Forelimb muscle (tissue), 1 donor: ENCODE data around the gene PDE4C. TPM values are rescaled to one million over a fixed set of nuclear protein-coding genes. Genes with fewer than 3 reads are reported as not detected.

ENCODE experiments used
- DNase-seq: peaks from one replicate; pipeline ENCODE4 v3.0.0-alpha.2; 2013; ENCODE audit warnings: low read depth
- polyA plus RNA-seq: library from polyadenylated mRNA; unstranded; fragments of 120-200 nt; gene quantifications from one replicate; pipeline ENCODE4 v1.2.1, GENCODE V29; 2013; ENCODE audit not compliant: insufficient read length

PDE4C gene
- polyA plus RNA-seq = 4.8 TPM

GRCh38 chr19:18225702-18226468 is at the start of gene PDE4C:
TSS of gene PDE4C (minus strand) at chr19:18226438. CDS start at chr19:18226415, 23 bp downstream.
- no peak for DNase-seq

- no peak for DNase-seq
These were observed 48.6 kb upstream of the PDE4C start for GRCh38 chr19:18274781-18275356.

DNA sequence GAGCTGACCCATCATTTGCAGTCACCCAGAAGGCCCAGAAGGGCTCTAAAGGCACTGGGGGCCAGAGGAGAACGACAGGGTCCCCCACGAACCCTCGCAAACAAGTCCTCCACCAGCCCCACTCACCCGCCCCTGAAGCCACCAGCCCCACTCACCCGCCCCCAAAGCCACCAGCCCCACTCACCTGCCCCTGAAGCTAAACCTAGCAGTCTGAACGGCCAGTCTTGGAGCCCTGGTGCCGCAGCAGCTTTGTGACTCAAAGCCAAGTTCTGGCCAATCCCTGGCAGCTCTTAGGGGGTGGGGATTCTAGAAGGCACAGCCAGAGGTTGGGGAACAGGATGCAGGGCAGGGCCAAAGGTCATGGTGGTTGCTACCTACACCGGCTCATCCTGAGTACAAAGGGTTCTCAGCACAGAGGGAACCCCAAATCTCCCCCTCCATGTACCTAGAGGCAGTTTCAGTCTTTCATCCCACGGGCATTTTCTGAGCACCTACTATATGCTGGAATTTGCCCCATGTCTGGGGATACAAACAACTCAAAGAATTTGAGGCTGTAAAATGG is 48.1 kb upstream of the PDE4C start, which contains the start of gene IQCN:
TSS of gene IQCN (minus strand) at position 234 of the 562 bp plus-strand sequence. CDS start 4,974 bp downstream, outside the sequence.
- DNase-seq = no peak

DNA sequence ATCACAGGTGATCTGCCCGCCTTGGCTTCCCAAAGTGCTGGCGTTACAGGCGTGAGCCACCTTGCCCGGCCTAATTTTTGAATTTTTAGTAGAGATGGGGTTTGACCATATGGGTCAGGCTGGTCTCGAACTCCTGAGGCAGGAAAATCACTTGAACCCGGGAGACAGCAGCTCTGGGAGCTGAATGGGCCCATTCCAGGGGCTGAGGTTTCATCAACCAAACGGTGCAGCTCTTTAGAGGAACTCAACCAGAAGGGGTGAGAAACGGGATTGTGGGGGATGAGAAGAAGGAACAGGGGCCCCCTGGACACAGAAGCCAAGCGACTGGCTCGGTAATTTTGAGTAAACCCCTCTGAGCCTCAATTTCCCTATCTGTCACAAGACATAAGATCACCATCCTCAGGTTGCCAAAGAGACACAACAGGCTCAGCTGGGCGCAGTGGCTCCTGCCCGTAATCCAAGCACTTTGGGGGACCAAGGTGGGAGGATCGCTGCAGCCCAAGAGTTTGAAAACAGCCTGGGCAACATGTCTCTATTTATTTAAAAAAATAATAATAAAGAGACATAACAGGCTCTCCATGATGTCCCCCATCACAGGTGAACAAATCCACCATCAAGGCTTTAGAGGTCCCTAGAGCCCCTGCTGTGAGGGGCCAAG is 47.5 kb upstream of the PDE4C start:
- no peak for DNase-seq

- no peak for DNase-seq
These were observed 45.2 kb upstream of the PDE4C start for GRCh38 chr19:18271433-18271841.

DNA sequence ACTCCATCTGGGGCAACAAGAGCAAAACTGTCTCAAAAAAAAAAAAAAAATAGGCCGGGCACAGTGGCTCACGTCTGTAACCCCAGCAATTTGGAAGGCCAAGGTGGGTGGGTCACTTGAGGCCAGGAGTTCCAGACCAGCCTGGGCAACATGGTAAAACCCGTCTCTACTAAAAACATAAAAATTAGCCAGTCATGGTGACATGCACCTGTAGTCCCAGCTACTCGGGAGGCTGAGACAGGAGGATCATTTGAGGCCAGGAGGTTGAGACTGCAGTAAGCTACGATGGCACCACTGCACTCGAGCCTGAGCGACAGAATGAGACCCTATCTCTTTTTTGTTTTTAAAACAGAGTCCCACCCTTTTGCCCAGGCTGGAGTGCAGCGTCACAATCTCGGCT is 44.1 kb upstream of the PDE4C start:
- DNase-seq = no peak

DNA sequence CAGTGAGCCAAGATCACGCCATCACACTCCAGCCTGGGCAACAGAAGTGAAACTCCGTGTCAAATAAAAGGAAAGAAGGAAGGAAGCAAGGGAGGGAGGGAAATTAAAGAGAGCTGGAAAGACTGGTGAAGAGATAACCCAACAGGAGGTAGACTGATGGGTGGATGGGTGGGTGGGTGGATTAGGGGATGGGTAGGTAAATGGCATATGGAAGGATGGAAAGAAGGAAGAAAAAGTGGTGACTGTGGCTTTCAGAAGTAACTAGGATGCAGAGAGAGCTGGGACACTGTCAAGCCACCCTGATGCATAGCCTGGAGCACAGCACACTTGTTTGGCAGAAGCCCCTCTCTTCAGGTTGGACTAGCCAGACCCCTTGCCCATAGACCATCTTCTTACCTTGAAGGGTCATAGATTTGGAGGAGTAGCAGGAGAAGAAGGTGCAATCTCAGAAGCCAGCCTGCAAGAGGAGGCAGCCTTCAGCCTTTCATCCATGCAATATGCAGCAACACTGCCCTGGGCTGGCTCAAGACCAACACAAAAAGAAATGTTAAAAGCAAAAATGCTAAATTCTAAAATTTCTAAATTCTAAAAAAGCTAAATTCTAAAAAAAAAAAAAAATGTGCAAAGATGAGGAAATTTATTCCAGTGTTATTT is 43.0 kb upstream of the PDE4C start:
- no peak for DNase-seq

DNA sequence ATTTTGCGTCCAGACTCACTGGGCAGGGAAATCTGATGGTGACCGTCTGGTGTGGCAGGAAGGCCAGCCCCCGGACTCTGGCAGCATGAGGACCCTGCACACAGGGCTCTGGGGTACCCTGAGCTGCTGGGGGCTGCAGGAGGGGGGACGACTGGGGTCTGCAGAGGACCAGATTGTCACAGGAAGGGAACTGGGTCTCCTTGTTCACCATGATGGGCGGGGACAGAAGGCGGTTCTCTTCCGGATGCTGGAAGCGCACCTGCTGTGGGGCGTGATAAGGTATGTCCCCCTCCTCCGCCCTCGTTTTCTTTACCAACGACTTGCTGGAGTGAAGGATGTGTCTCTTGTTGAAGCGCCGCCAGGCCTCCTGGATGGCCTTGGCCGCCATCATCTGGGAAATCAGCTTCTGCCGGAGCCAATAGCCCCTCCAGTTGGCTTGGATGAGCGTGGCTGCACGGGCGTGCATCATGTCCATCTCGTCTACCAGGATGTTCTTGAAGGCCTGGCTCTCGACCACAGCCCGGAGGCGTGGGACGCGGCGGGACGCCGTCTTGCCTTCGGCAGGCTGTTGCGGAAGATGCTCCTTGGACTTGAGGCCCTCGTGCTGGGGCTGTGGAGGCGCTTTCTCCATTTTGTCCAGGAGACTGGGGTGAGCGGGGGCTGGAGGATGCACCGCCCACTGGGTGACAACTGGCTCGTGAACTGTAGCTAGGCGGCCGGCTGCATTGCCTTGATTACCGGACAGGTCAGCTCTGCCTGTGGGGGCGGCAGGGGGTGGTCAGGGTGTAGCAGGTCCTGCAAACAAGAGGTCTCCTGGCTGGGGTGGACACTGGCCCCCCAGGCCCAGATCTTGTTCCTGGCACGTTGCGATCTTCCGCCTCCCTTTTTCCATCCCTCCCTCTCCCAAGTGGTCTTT is 40.8 kb upstream of the PDE4C start:
- DNase-seq = no peak

DNA sequence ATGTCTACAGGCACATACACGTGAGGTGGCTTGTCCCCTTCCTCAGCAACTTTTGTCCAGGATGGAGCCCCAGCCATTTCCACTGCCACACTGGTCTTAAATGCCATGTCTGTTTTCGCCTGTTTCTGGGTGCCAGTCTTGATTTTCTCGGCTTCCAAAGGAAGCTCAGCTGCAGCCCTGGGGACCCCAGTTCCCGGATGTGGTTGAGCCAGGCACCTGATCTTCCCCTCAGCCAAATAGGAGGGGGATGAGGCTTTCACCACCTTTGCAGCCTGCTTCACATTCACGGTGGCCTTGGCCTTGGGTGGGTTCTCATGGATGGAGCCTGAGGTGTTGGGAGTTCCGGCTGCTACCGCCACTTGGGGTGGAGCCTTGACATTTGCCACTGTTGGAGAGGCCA is 39.3 kb upstream of the PDE4C start:
- no peak for DNase-seq

GRCh38 chr19:18264971-18265540 is 38.8 kb upstream of the PDE4C start:
- no peak for DNase-seq

- no peak for DNase-seq
These were observed 38.1 kb upstream of the PDE4C start for GRCh38 chr19:18264137-18264854.

DNA sequence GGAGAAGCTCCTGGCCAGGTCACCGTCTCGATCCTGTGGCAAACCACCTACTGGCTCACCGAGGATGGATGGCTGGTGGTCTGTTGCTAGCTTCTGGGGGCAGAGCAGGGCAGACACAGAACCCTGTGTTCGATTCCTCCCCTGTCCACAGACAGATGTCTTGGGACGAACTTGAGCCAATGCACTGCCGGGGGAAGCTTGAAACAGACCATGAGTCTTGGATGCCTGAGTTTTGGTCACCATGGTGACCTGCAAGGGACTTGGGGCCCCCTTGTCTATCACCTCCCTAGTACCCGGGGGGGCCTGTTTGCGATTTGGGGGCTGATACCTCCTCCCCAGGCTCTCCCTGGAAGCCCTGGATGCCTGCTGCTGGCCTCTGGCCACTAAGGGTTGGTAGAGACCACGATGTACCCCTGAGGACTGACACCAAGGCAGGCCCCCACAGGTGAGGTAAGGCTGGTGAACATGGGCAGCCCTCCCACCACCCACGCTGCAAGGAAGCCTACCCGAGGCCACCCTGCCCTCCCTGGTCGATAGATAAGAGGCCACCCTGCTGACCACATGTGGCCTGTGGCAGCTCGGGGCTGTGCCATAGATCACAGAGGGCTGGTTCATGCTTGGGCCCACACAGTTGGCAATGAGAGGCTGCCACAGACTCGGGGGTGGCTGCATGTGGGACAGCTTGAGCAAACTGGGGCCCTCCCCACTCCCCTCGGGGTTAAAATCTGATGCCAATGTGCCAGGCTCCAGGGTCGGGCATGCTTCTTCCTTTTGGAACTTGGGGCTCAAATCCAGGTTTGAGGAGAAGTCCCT is 37.3 kb upstream of the PDE4C start:
- no peak for DNase-seq

- DNase-seq = no peak
These were observed 36.7 kb upstream of the PDE4C start for GRCh38 chr19:18262917-18263316.

- DNase-seq = no peak
These were observed 35.9 kb upstream of the PDE4C start for GRCh38 chr19:18262144-18262543.

GRCh38 chr19:18261474-18261873 is 35.2 kb upstream of the PDE4C start:
- no peak for DNase-seq

- DNase-seq = no peak
These were observed 33.7 kb upstream of the PDE4C start for GRCh38 chr19:18259893-18260292.

DNA sequence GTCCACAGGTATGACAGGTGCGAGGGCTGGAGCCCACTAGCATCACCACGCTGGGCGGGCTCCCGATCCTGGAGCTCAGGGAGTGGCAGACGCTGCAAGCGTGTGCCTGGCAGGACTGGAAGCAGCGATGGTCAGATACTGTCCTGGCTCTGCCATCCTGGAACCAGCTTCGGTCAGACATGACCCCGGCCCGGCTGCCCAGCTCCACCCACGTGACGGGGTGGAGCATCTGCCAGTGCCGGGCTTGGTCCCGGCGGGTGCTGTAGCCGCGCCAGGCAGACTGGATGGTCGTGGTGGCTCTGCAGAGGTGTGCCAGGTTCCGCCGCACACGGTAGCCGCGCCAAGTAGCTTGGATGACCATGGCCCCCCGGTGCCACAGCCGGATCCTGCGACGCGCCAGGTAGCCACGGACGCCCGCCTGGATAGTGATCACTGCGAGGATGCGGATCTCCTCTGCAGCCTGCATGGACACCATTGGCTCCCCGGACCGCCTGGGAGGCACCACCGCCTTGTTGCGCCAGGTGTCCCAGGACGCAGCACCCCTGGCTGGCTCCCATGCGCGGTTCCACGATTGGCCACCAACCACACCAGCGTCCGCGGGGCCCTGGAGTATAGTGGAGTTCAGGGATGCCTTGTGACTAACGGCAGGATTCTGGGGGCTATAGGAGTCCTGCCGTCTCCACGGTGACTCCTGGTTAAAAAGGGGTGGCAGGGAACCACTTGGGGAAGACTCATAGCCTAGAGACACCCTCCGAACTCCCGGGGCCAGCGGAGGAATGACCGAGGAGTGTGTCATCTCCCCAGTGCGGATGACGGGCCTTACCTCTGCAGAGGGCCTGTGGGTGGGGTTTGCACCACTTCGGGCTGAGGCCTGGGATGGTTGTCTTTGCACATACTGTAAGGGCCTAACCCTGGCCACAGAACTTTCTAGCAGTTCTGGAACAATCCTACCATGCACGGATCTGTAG is 31.5 kb upstream of the PDE4C start:
- DNase-seq = no peak
